Psoas muscle (tissue), 8 donors: ENCODE measurements around the gene NRIP3. TPM values are rescaled to one million over a fixed set of nuclear protein-coding genes. Genes with fewer than 3 reads are reported as not detected.

Experiments used
- ATAC-seq, 4 donors: fragments of 200-7000 bp; cut with Tn5 transposase; one replicate each; pipeline ENCODE4 v1.9.1; 2020; ENCODE audit warnings: moderate library complexity in 3 of 4, mild to moderate bottlenecking in 2 of 4
- DNase-seq, 2 donors: peaks; one replicate each; pipeline ENCODE4 v3.0.0-alpha.2; 2020
- H3K27ac ChIP-seq: fragments of 200-600 bp; one replicate; pipeline ENCODE4 v1.8.0; 2022
- H3K27me3 ChIP-seq, 3 donors: fragments of 200-600 bp in 1 of 3; one replicate each; pipeline versions ENCODE4 v1.6.1 to v1.8.0; 2013 to 2022; ENCODE audit warnings: low read length in 2 of 3, mild to moderate bottlenecking in 2 of 3, moderate library complexity in 1 of 3; ENCODE audit not compliant: insufficient read depth in 3 of 3
- H3K36me3 ChIP-seq, 2 donors: fragments of 200-600 bp in 1 of 2; one replicate each; pipeline versions ENCODE4 v1.6.1 to v1.8.0; 2013 to 2022; ENCODE audit warnings: low read depth in 1 of 2, mild to moderate bottlenecking in 1 of 2, moderate library complexity in 1 of 2; ENCODE audit not compliant: insufficient read depth in 1 of 2
- H3K4me1 ChIP-seq: fragments of 200-600 bp; one replicate; pipeline ENCODE4 v1.8.0; 2022
- H3K4me3 ChIP-seq: fragments of 200-600 bp; one replicate; pipeline ENCODE4 v1.8.0; 2022; ENCODE audit warnings: mild to moderate bottlenecking
- H3K9me3 ChIP-seq: fragments of 200-600 bp; one replicate; pipeline ENCODE4 v1.8.0; 2022
- WGBS, 3 donors: extraction: QIAGEN DNeasy Blood & Tissue Kit; methylation state at CpG; one replicate each; pipeline versions ENCODE4 v1.1.6 to v1.1.7; 2013; 5-methylcytosine and 5-hydroxymethylcytosine counted together
- intact Hi-C, 2 donors: fragments of 100-400 bp; cut with DNase I; formaldehyde crosslinking; loops; one replicate each; pipeline versions ENCODE4 v1.11.0 to v1.14.2; 2022
- polyA plus RNA-seq, 3 donors: library from polyadenylated mRNA; stranded (reverse); fragments of 200-250 nt; gene quantifications; one replicate each; pipeline ENCODE4 v1.2.3, GENCODE V29; 2013
- total RNA-seq, 4 donors: library from RNA; stranded (reverse); fragmentation: NEBNext Ultra II Directional in 2 of 4; extraction: Animal tissue kit (Norgen Biotek cat#: 25700) in 2 of 4; gene quantifications; one replicate each; pipeline versions ENCODE4 v1.2.1 to v1.2.4, GENCODE V29; 2021 to 2023
- TF ChIP-seq, protein P1 (sequence below): fragments of 200-600 bp; IDR thresholded peaks from one replicate; pipeline ENCODE4 v1.8.0; 2022; ENCODE audit warnings: antibody characterized with exemption
- donor health status: healthy with polysubstance abuse.
- donor health status: DM: no; HTN: no; CAD: no; lungs with moderate emphysema.
- donor health status: Bipolar disorder and iron deficiency.
- donor health status: healthy.
- donor health status: DM: yes; HTN: yes; CAD: no.
- donor health status: DM: no; HTN: no; CAD: no.
- donor health status: DM: no; HTN: no; CAD: no.
- donor health status: DM: yes; HTN: yes; CAD: no.

The NRIP3 gene
- total and polyA plus RNA-seq, 7 donors = 0.09 to 2.1 (median 0.23) TPM; not detected in 1

- H3K27ac ChIP-seq = no peak overlapping the region
- peaks cover 6 to 27% of the 10 kb centered on the region in 2 donors for H3K36me3 ChIP-seq
- TF ChIP-seq, protein P1, sequence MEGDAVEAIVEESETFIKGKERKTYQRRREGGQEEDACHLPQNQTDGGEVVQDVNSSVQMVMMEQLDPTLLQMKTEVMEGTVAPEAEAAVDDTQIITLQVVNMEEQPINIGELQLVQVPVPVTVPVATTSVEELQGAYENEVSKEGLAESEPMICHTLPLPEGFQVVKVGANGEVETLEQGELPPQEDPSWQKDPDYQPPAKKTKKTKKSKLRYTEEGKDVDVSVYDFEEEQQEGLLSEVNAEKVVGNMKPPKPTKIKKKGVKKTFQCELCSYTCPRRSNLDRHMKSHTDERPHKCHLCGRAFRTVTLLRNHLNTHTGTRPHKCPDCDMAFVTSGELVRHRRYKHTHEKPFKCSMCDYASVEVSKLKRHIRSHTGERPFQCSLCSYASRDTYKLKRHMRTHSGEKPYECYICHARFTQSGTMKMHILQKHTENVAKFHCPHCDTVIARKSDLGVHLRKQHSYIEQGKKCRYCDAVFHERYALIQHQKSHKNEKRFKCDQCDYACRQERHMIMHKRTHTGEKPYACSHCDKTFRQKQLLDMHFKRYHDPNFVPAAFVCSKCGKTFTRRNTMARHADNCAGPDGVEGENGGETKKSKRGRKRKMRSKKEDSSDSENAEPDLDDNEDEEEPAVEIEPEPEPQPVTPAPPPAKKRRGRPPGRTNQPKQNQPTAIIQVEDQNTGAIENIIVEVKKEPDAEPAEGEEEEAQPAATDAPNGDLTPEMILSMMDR = no peak
- H3K4me1 ChIP-seq = peaks cover 25% of the 10 kb centered on the region
- 79 to 86% (median 83%) methylated on average over 8 of the region's 8 CpGs for WGBS, 3 donors
- no peaks in the 10 kb centered on the region for H3K27me3 ChIP-seq
- no peak overlapping the region for H3K4me3 ChIP-seq
- no peak for ATAC-seq
- no peaks in the 10 kb centered on the region for H3K9me3 ChIP-seq
- no peak for DNase-seq
- intact Hi-C loops = loop anchor here in 1 of 2 donors (10.0 kb wide), 1 partner anchor 152 kb away; a partner anchor contains a TSS
These were observed 36.6 kb downstream of the NRIP3 start for GRCh38 chr11:8967184-8967583.

DNA sequence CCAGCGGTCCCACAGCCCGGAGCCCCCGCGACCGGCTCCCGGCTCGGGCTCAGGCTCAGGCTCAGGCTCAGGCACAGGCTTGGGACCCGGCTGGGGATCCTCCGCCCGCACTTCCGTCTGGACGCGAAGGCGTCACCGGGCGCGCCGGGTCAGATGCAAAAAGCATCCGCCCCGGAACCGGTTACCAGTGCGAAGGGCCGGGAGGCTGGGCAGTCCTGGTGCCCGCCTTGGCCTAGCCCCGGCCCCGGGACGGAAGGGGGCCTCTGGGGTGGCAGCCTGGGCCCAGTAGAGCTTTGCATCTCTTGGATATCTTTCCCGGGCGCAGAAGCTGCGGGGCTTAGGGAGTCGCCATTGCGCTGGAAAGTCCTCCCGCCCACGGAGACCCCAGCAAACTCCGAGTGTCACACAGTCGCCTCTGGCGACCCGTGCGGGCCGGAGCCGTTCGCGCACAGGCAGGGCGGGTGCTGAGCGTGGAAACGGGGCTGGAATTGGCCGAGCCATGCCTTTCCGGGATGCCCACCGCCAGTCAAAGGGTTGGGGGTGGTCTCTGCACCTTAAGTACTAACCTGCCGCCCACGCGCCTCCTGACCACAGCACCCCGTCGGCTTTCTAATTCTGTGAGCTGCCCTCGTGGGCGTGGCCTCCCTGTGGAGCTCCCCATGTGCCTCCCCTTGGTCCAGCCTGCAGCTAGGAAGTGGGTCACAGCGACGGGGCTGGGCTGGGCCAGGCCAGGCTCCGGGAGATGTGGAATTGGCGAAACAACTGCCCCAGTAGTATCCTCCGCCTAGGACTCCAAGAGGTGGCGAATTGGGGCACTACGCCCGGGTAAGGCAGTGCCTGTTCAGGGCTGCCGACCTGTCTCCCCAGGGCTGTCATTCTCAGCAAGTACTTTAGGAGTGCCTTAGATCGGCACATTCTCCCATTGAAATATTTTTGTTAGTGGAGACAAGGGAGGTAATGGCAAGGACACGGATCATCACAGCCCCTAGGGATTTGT, 39.2 kb downstream of the NRIP3 start, which contains the start of gene TMEM9B:
TMEM9B (minus strand) TSS at position 119 of the 997 bp plus-strand sequence. CDS start 129 bp downstream, outside the sequence.
- Histone ChIP-seq H3K4me3 (peak within 1 kb of the TSS; percentile 86), H3K9me3 (no peaks in the 10 kb centered on the region), H3K27me3 (no peaks in the 10 kb centered on the region), H3K27ac (peak within 1 kb of the TSS; percentile 98), H3K4me1 (peaks cover 34% of the 10 kb centered on the region), H3K36me3 (peaks cover 6 to 44% of the 10 kb centered on the region in 2 donors)
- TF ChIP-seq, protein P1 = no peak
- peak; percentile 93 to 96 (median 94) for ATAC-seq
- intact Hi-C loops = loop anchor here (2.0 to 10.0 kb wide), 3 partner anchors 150 to 282 kb away; partner anchors contain the start of genes RPL27A (in 1 of the 2) and TRIM66 (in 1 of the 2)
- 0% methylated on average over 53 to 67 of the region's 67 CpGs for WGBS, 3 donors
- peak; percentile 93 to 95 for DNase-seq

- TF ChIP-seq, protein P1 = no peak
- intact Hi-C loops = loop anchor here (2.0 to 10.0 kb wide), 3 partner anchors 149 to 281 kb away; partner anchors contain the start of genes RPL27A (in 1 of the 2) and TRIM66 (in 1 of the 2)
- Histone ChIP-seq H3K27me3 (no peaks in the 10 kb centered on the region), H3K4me3 (peak overlapping the region; percentile 86), H3K36me3 (peaks cover 6 to 42% of the 10 kb centered on the region in 2 donors), H3K9me3 (no peaks in the 10 kb centered on the region), H3K4me1 (peaks cover 43% of the 10 kb centered on the region), H3K27ac (peak overlapping the region; percentile 98)
- WGBS, 3 donors = 2 to 3% (median 2%) methylated on average over 33 to 39 of the region's 39 CpGs
- peak; percentile 77 to 81 (median 78) for ATAC-seq
- DNase-seq = peak; percentile 79 to 88
These were observed 40.1 kb downstream of the NRIP3 start for GRCh38 chr11:8963569-8964323.

- Histone ChIP-seq H3K27ac (peak overlapping the region; percentile 98), H3K27me3 (no peaks in the 10 kb centered on the region), H3K36me3 (peaks cover 6 to 33% of the 10 kb centered on the region in 2 donors), H3K9me3 (no peaks in the 10 kb centered on the region), H3K4me1 (peaks cover 44% of the 10 kb centered on the region), H3K4me3 (peak overlapping the region; percentile 86)
- intact Hi-C loops = loop anchor here in 1 of 2 donors (5.0 to 10.0 kb wide), 2 partner anchors 148 to 276 kb away; a partner anchor contains a TSS
- no peak for ATAC-seq
- TF ChIP-seq, protein P1 = no peak
- DNase-seq = no peak
- 11 to 28% (median 20%) methylated on average over 2 of the region's 2 CpGs for WGBS, 3 donors
These were observed 41.0 kb downstream of the NRIP3 start for GRCh38 chr11:8962841-8963240.
